Subcutaneous adipose tissue (tissue), 4 donors: ENCODE results near the gene BRIX1. TPM values are rescaled to one million over a fixed set of nuclear protein-coding genes. Genes with fewer than 3 reads are reported as not detected.

Experiments
- total RNA-seq, 4 donors: library from RNA; depleted of rRNA; stranded (reverse); fragments of >200 nt; gene quantifications; one replicate each; pipeline ENCODE4 v1.1.0, GENCODE V29; 2016
- TF ChIP-seq, protein P1 (sequence below): fragments of 450-650 bp; IDR thresholded peaks from one replicate; pipeline ENCODE4 v1.5.1; 2016; ENCODE audit warnings: low read depth, mild to moderate bottlenecking, control low read depth, antibody characterized with exemption, moderate library complexity

BRIX1 gene
- total RNA-seq, 4 donors from 2014 or later: 14.3 to 33.8 (median 19.1) TPM

- TF ChIP-seq, protein P1, sequence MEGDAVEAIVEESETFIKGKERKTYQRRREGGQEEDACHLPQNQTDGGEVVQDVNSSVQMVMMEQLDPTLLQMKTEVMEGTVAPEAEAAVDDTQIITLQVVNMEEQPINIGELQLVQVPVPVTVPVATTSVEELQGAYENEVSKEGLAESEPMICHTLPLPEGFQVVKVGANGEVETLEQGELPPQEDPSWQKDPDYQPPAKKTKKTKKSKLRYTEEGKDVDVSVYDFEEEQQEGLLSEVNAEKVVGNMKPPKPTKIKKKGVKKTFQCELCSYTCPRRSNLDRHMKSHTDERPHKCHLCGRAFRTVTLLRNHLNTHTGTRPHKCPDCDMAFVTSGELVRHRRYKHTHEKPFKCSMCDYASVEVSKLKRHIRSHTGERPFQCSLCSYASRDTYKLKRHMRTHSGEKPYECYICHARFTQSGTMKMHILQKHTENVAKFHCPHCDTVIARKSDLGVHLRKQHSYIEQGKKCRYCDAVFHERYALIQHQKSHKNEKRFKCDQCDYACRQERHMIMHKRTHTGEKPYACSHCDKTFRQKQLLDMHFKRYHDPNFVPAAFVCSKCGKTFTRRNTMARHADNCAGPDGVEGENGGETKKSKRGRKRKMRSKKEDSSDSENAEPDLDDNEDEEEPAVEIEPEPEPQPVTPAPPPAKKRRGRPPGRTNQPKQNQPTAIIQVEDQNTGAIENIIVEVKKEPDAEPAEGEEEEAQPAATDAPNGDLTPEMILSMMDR: no peak
These were observed 17.9 kb upstream of the BRIX1 start for GRCh38 chr5:34897646-34898045.

GRCh38 chr5:34898258-34898895 is 17.1 kb upstream of the BRIX1 start:
- TF ChIP-seq, protein P1: no peak

GRCh38 chr5:34899066-34899465 is 16.4 kb upstream of the BRIX1 start:
- TF ChIP-seq, protein P1: no peak

- TF ChIP-seq, protein P1: no peak
These were observed 14.9 kb upstream of the BRIX1 start for GRCh38 chr5:34900652-34901051.

GRCh38 chr5:34903260-34903659 is 12.3 kb upstream of the BRIX1 start:
- TF ChIP-seq, protein P1: no peak

- TF ChIP-seq, protein P1: no peak
These were observed 9.9 kb upstream of the BRIX1 start for GRCh38 chr5:34905564-34905963.

GRCh38 chr5:34913072-34913471 is 2.4 kb upstream of the BRIX1 start:
- TF ChIP-seq, protein P1: no peak
